OCI-M2 (cell line): Measurements from ENCODE around the gene TPX2.
"Not testable (repeated sequence)": the region's sequence is repeated elsewhere in the genome, so short reads cannot be mapped to it uniquely, and the experiment has no call there.

Experiments used
- DNase-seq: peaks from one replicate; lab custom pipeline; 2025; ENCODE audit not compliant: unreplicated experiment; lab: John Stamatoyannopoulos, UW

TPX2 gene

GRCh38 chr20:31718952-31719643, 20.0 kb upstream of the TPX2 start:
- no peak for DNase-seq

GRCh38 chr20:31719644-31720485, 19.2 kb upstream of the TPX2 start:
- no peak for DNase-seq

GRCh38 chr20:31720486-31721407, 18.3 kb upstream of the TPX2 start:
- no peak for DNase-seq

- no peak for DNase-seq
Observed at GRCh38 chr20:31721408-31722256, 17.5 kb upstream of the TPX2 start.

GRCh38 chr20:31722257-31723068, 16.6 kb upstream of the TPX2 start, which contains the start of gene BCL2L1:
Gene BCL2L1 (minus strand): TSS chr20:31722868. CDS start chr20:31722218, 650 bp downstream.
- DNase-seq: no peak

GRCh38 chr20:31723069-31723318, 16.1 kb upstream of the TPX2 start:
- DNase-seq: no peak

GRCh38 chr20:31723319-31724078, 15.6 kb upstream of the TPX2 start:
- DNase-seq: peak; percentile 91

GRCh38 chr20:31731321-31731717, 7.8 kb upstream of the TPX2 start:
- DNase-seq: no peak

- DNase-seq: no peak
Observed at GRCh38 chr20:31739550-31739977, 474 bp downstream of the TPX2 start.

- no peak for DNase-seq
Observed at GRCh38 chr20:31740208-31740607, 1.1 kb downstream of the TPX2 start.

- no peak for DNase-seq
Observed at GRCh38 chr20:31740656-31741323, 1.7 kb downstream of the TPX2 start.

- DNase-seq: no peak
Observed at GRCh38 chr20:31746068-31746878, 7.2 kb downstream of the TPX2 start.

GRCh38 chr20:31747028-31747427, 7.9 kb downstream of the TPX2 start:
- not testable (repeated sequence) for DNase-seq

- no peak for DNase-seq
Observed at GRCh38 chr20:31747640-31748039, 8.6 kb downstream of the TPX2 start.

GRCh38 chr20:31749223-31749622, 10.1 kb downstream of the TPX2 start:
- DNase-seq: no peak

GRCh38 chr20:31751126-31751525, 12.0 kb downstream of the TPX2 start:
- DNase-seq: no peak

GRCh38 chr20:31757254-31757653, 18.2 kb downstream of the TPX2 start:
- no peak for DNase-seq

GRCh38 chr20:31758521-31758920, 19.4 kb downstream of the TPX2 start:
- no peak for DNase-seq
